Peyer's patch (tissue), 4 donors: Measurements from ENCODE around the gene CCL24. TPM values are rescaled to one million over a fixed set of nuclear protein-coding genes. Genes with fewer than 3 reads are reported as not detected.
"Not testable (repeated sequence)": the region's sequence is repeated elsewhere in the genome, so short reads cannot be mapped to it uniquely, and the experiment has no call there.

Experiments used
- DNase-seq, 3 donors: peaks; one replicate each; pipeline ENCODE4 v3.0.0-alpha.2; 2017 to 2019
- H3K27ac ChIP-seq, 4 donors: fragments of 200-600 bp; sonication (generic); one replicate each; pipeline ENCODE4 v1.5.1; 2016 to 2019
- H3K27me3 ChIP-seq, 2 donors: fragments of 200-600 bp; sonication (generic); one replicate each; pipeline ENCODE4 v1.5.1; 2019
- H3K36me3 ChIP-seq, 3 donors: fragments of 200-600 bp; sonication (generic); one replicate each; pipeline ENCODE4 v1.5.1; 2016 to 2019
- H3K4me1 ChIP-seq, 4 donors: fragments of 200-600 bp; sonication (generic); one replicate each; pipeline ENCODE4 v1.5.1; 2016 to 2019
- H3K4me3 ChIP-seq, 4 donors: fragments of 200-600 bp; sonication (generic); 1 replicate in 3 of 4; 2 replicates in 1 of 4; pipeline ENCODE4 v1.5.1; 2016 to 2019; ENCODE audit warnings: mild to moderate bottlenecking in 1 of 4
- H3K9me3 ChIP-seq, 4 donors: fragments of 200-600 bp; sonication (generic); one replicate each; pipeline ENCODE4 v1.5.1; 2016 to 2019; ENCODE audit warnings: mild to moderate bottlenecking in 1 of 4
- CTCF ChIP-seq, 6 experiments: fragments of 450-650 bp in 4 of 6; fragments of 200-600 bp in 2 of 6; sonication (generic) in 1 of 6; IDR thresholded peaks; one replicate each; pipeline ENCODE4 v1.5.1; 2017 to 2019; ENCODE audit warnings: antibody characterized with exemption in 6 of 6, mild to moderate bottlenecking in 3 of 6, moderate library complexity in 1 of 6
- POLR2A ChIP-seq, 2 donors: fragments of 450-650 bp; IDR thresholded peaks; one replicate each; pipeline ENCODE4 v1.5.1; 2017; ENCODE audit warnings: antibody characterized with exemption in 2 of 2, mild to moderate bottlenecking in 2 of 2, moderate library complexity in 2 of 2
- total RNA-seq, 4 donors: library from RNA; depleted of rRNA; stranded (reverse); fragments of >200 nt; gene quantifications; one replicate each; pipeline ENCODE4 v1.1.0, GENCODE V29; 2016

The CCL24 gene
- total RNA-seq, 4 donors from 2014 or later: 13.1 to 48.7 (median 26.3) TPM

- Histone ChIP-seq H3K27me3 (no peaks in the 10 kb centered on the region), H3K4me3 (no peak overlapping the region), H3K4me1 (no peaks in the 10 kb centered on the region), H3K36me3 (no peaks in the 10 kb centered on the region), H3K9me3 (no peaks in the 10 kb centered on the region), H3K27ac (no peak overlapping the region)
- no peak for DNase-seq
- TF ChIP-seq POLR2A (IDR thresholded peaks at IDR 0.05): no peak
- TF ChIP-seq CTCF (IDR thresholded peaks at IDR 0.05): no peak
Observed at GRCh38 chr7:75830978-75831377, 17.4 kb upstream of the CCL24 start.

- not testable (repeated sequence) for H3K36me3 ChIP-seq, H3K4me3 ChIP-seq, H3K9me3 ChIP-seq, H3K27ac ChIP-seq, H3K4me1 ChIP-seq, H3K27me3 ChIP-seq
- peak in 2 of 3 donors; percentile 57 to 59 for DNase-seq
Observed at GRCh38 chr7:75829656-75830055, 16.1 kb upstream of the CCL24 start.

- H3K36me3 ChIP-seq: no peaks in the 10 kb centered on the region
- H3K27me3 ChIP-seq: no peaks in the 10 kb centered on the region
- DNase-seq: peak in 1 of 3 donors; percentile 51
- H3K4me1 ChIP-seq: no peaks in the 10 kb centered on the region
- H3K9me3 ChIP-seq: no peaks in the 10 kb centered on the region
- no peak overlapping the region for H3K27ac ChIP-seq
- TF ChIP-seq CTCF (IDR thresholded peaks at IDR 0.05): no peak
- TF ChIP-seq POLR2A (IDR thresholded peaks at IDR 0.05): no peak
- no peak overlapping the region for H3K4me3 ChIP-seq
Observed at GRCh38 chr7:75823198-75823910, 9.7 kb upstream of the CCL24 start.

- TF ChIP-seq CTCF (IDR thresholded peaks at IDR 0.05) (no peak), POLR2A (IDR thresholded peaks at IDR 0.05) (no peak)
- no peaks in the 10 kb centered on the region for H3K4me1 ChIP-seq
- DNase-seq: no peak
- H3K27me3 ChIP-seq: no peaks in the 10 kb centered on the region
- no peak overlapping the region for H3K4me3 ChIP-seq
- no peaks in the 10 kb centered on the region for H3K36me3 ChIP-seq
- no peak overlapping the region for H3K27ac ChIP-seq
- no peaks in the 10 kb centered on the region for H3K9me3 ChIP-seq
Observed at GRCh38 chr7:75820688-75821087, 7.1 kb upstream of the CCL24 start.

- H3K4me3 ChIP-seq: no peak overlapping the region
- H3K27me3 ChIP-seq: no peaks in the 10 kb centered on the region
- no peak overlapping the region for H3K27ac ChIP-seq
- no peaks in the 10 kb centered on the region for H3K9me3 ChIP-seq
- H3K36me3 ChIP-seq: no peaks in the 10 kb centered on the region
- peak in 1 of 3 donors; percentile 51 for DNase-seq
- TF ChIP-seq POLR2A (IDR thresholded peaks at IDR 0.05): no peak
- H3K4me1 ChIP-seq: no peaks in the 10 kb centered on the region
Observed at GRCh38 chr7:75819711-75820110, 6.1 kb upstream of the CCL24 start.

GRCh38 chr7:75818472-75818871, 4.9 kb upstream of the CCL24 start:
- Histone ChIP-seq H3K27ac (no peak overlapping the region), H3K36me3 (no peaks in the 10 kb centered on the region), H3K27me3 (no peaks in the 10 kb centered on the region), H3K4me1 (no peaks in the 10 kb centered on the region), H3K4me3 (no peak overlapping the region), H3K9me3 (no peaks in the 10 kb centered on the region)
- TF ChIP-seq POLR2A (IDR thresholded peaks at IDR 0.05): no peak
- TF ChIP-seq CTCF (IDR thresholded peaks at IDR 0.05): no peak
- DNase-seq: no peak

GRCh38 chr7:75817116-75817515, 3.5 kb upstream of the CCL24 start:
- no peaks in the 10 kb centered on the region for H3K4me1 ChIP-seq
- H3K4me3 ChIP-seq: no peak overlapping the region
- no peak for DNase-seq
- H3K9me3 ChIP-seq: no peaks in the 10 kb centered on the region
- H3K36me3 ChIP-seq: no peaks in the 10 kb centered on the region
- H3K27ac ChIP-seq: no peak overlapping the region
- H3K27me3 ChIP-seq: no peaks in the 10 kb centered on the region
- TF ChIP-seq POLR2A (IDR thresholded peaks at IDR 0.05) (no peak), CTCF (IDR thresholded peaks at IDR 0.05) (no peak)
